Caco-2 (cell line): Measurements from ENCODE around the gene PHF21B. TPM values are rescaled to one million over a fixed set of nuclear protein-coding genes. Genes with fewer than 3 reads are reported as not detected.

Experiments
- BruUV-seq: library from RNA; stranded (reverse); fragments of 400-500 nt; replicated peaks from 2 replicates; lab custom pipeline; 2021; lab: Mats Ljungman, UMichigan
- CTCF ChIA-PET: fragments of 300-600 bp; sonication (Branson Sonifier 250); formaldehyde crosslinking; loops from one replicate; lab custom pipeline; 2022; ENCODE audit warnings: antibody characterized with exemption; lab: Charles Lee
- POLR2A ChIA-PET: fragments of 300-600 bp; sonication (Branson Sonifier 250); formaldehyde crosslinking; loops from one replicate; lab custom pipeline; 2022; ENCODE audit warnings: antibody characterized with exemption; lab: Charles Lee
- DNase-seq, 2 experiments: peaks; one replicate each; pipeline versions ENCODE4 v3.0.0 to v3.0.0-alpha.2; 2020 to 2022
- H3K27me3 ChIP-seq: replicated peaks from 2 replicates; pipeline ENCODE4 v1.6.0; 2011; ENCODE audit warnings: low read length; ENCODE audit not compliant: control insufficient read depth, insufficient read depth
- H3K36me3 ChIP-seq: 2 replicates; pipeline ENCODE4 v1.5.1; 2011; ENCODE audit warnings: low read length; ENCODE audit not compliant: control insufficient read depth, insufficient read depth
- H3K4me1 ChIP-seq: fragments of 250-450 bp; sonication (Bioruptor Pico); 2 replicates; pipeline ENCODE4 v1.5.1; 2020; ENCODE audit warnings: mild to moderate bottlenecking
- H3K4me3 ChIP-seq: 2 replicates; pipeline ENCODE4 v1.5.1; 2011; ENCODE audit warnings: low read depth, mild to moderate bottlenecking, control low read depth, low read length
- H3K9me3 ChIP-seq: fragments of 250-450 bp; sonication (Bioruptor Pico); 2 replicates; pipeline ENCODE4 v1.5.1; 2020; ENCODE audit warnings: mild to moderate bottlenecking, moderate library complexity
- H3K27ac Mint-ChIP-seq: one replicate; pipeline ENCODE4 v1.8.0; 2022; ENCODE audit warnings: mixed read lengths; ENCODE audit not compliant: unreplicated experiment
- H3K27me3 Mint-ChIP-seq: one replicate; pipeline ENCODE4 v1.8.0; 2022; ENCODE audit warnings: mixed read lengths; ENCODE audit not compliant: insufficient read depth, unreplicated experiment
- H3K36me3 Mint-ChIP-seq: one replicate; pipeline ENCODE4 v1.8.0; 2022; ENCODE audit warnings: mild to moderate bottlenecking, mixed read lengths; ENCODE audit not compliant: insufficient read depth, unreplicated experiment
- H3K4me1 Mint-ChIP-seq: one replicate; pipeline ENCODE4 v1.8.0; 2022; ENCODE audit warnings: low read depth, mixed read lengths; ENCODE audit not compliant: unreplicated experiment
- H3K4me3 Mint-ChIP-seq: one replicate; pipeline ENCODE4 v1.8.0; 2022; ENCODE audit warnings: mild to moderate bottlenecking, moderate library complexity, mixed read lengths; ENCODE audit not compliant: unreplicated experiment
- H3K9me3 Mint-ChIP-seq: one replicate; pipeline ENCODE4 v1.8.0; 2022; ENCODE audit warnings: mixed read lengths; ENCODE audit not compliant: unreplicated experiment
- CTCF ChIP-seq, 2 experiments: fragments of 200-600 bp in 1 of 2; IDR thresholded peaks; 1 replicate in 1 of 2; 2 replicates in 1 of 2; pipeline versions ENCODE4 v1.5.1 to v1.8.0; 2011 to 2022; ENCODE audit warnings: antibody characterized with exemption in 1 of 2, control low read depth in 1 of 2, inconsistent platforms in 1 of 2, low read depth in 1 of 2, low read length in 1 of 2, mild to moderate bottlenecking in 1 of 2, moderate library complexity in 1 of 2; ENCODE audit not compliant: insufficient read depth in 1 of 2, severe bottlenecking in 1 of 2, unreplicated experiment in 1 of 2
- intact Hi-C: fragments of 100-400 bp; cut with micrococcal nuclease; formaldehyde crosslinking; loops from one replicate; pipeline ENCODE4 v1.10.0; 2022; ENCODE audit not compliant: unreplicated experiment
- total RNA-seq: library from RNA; stranded (reverse); gene quantifications from 2 replicates; pipeline ENCODE4 v1.2.3, GENCODE V29; 2022

PHF21B gene
- total RNA-seq, 1 experiment from 2014 or later: 0.98 TPM

GRCh38 chr22:44838316-44839016, 171.3 kb downstream of the PHF21B start:
- Mint-ChIP-seq H3K36me3 (peaks cover 21% of the 10 kb centered on the region), H3K4me1 (no peaks in the 10 kb centered on the region), H3K9me3 (peaks cover 16% of the 10 kb centered on the region), H3K27me3 (no peaks in the 10 kb centered on the region), H3K4me3 (no peak overlapping the region), H3K27ac (no peak overlapping the region)
- no peak for TF ChIP-seq CTCF (IDR thresholded peaks at IDR 0.05; ENCODE audit: insufficient read depth in 1 of 2, low read depth in 1 of 2, low read length in 1 of 2, severe bottlenecking in 1 of 2, unreplicated experiment in 1 of 2)
- ChIA-PET POLR2A (no interaction called here), CTCF (no interaction called here)
- no peaks in the 10 kb centered on the region for H3K4me1 ChIP-seq
- no peaks in the 10 kb centered on the region for H3K27me3 ChIP-seq
- intact Hi-C loops: no loop called here
- no peak overlapping the region for H3K4me3 ChIP-seq
- DNase-seq: no peak
- peaks cover 10% of the 10 kb centered on the region for H3K9me3 ChIP-seq
- no peaks in the 10 kb centered on the region for H3K36me3 ChIP-seq
- no TSS peak for BruUV-seq

- Mint-ChIP-seq H3K4me3 (no peak overlapping the region), H3K9me3 (peaks cover 23% of the 10 kb centered on the region), H3K36me3 (peaks cover 29% of the 10 kb centered on the region), H3K27ac (no peak overlapping the region), H3K27me3 (no peaks in the 10 kb centered on the region), H3K4me1 (no peaks in the 10 kb centered on the region)
- Histone ChIP-seq H3K4me1 (no peaks in the 10 kb centered on the region), H3K36me3 (no peaks in the 10 kb centered on the region), H3K27me3 (no peaks in the 10 kb centered on the region), H3K4me3 (no peak overlapping the region), H3K9me3 (peaks cover 12% of the 10 kb centered on the region)
- no peak for TF ChIP-seq CTCF (IDR thresholded peaks at IDR 0.05; ENCODE audit: insufficient read depth in 1 of 2, low read depth in 1 of 2, low read length in 1 of 2, severe bottlenecking in 1 of 2, unreplicated experiment in 1 of 2)
- POLR2A ChIA-PET: no interaction called here
- CTCF ChIA-PET: no interaction called here
- no peak for DNase-seq
- intact Hi-C loops: no loop called here
- BruUV-seq: no TSS peak
Observed at GRCh38 chr22:44837481-44837880, 172.3 kb downstream of the PHF21B start.

- intact Hi-C loops: no loop called here
- H3K9me3 ChIP-seq: peaks cover 19% of the 10 kb centered on the region
- H3K27me3 ChIP-seq: no peaks in the 10 kb centered on the region
- no TSS peak for BruUV-seq
- H3K36me3 Mint-ChIP-seq: peaks cover 50% of the 10 kb centered on the region
- DNase-seq: no peak
- H3K4me1 Mint-ChIP-seq: no peaks in the 10 kb centered on the region
- TF ChIP-seq CTCF (IDR thresholded peaks at IDR 0.05; ENCODE audit: insufficient read depth in 1 of 2, low read depth in 1 of 2, low read length in 1 of 2, severe bottlenecking in 1 of 2, unreplicated experiment in 1 of 2): no peak
- H3K36me3 ChIP-seq: no peaks in the 10 kb centered on the region
- H3K27ac Mint-ChIP-seq: no peak overlapping the region
- H3K4me3 Mint-ChIP-seq: no peak overlapping the region
- ChIA-PET POLR2A (no interaction called here), CTCF (no interaction called here)
- H3K4me3 ChIP-seq: no peak overlapping the region
- peaks cover 23% of the 10 kb centered on the region for H3K9me3 Mint-ChIP-seq
- H3K4me1 ChIP-seq: no peaks in the 10 kb centered on the region
- H3K27me3 Mint-ChIP-seq: no peaks in the 10 kb centered on the region
Observed at GRCh38 chr22:44834065-44834464, 175.7 kb downstream of the PHF21B start.
